Thymus (tissue), 11 donors: ENCODE measurements around the gene TEX13A. TPM values are rescaled to one million over a fixed set of nuclear protein-coding genes. Genes with fewer than 3 reads are reported as not detected.
"Not testable (repeated sequence)": the region's sequence is repeated elsewhere in the genome, so short reads cannot be mapped to it uniquely, and the experiment has no call there.

Experiments
- DNase-seq, 9 donors: peaks; one replicate each; pipeline ENCODE4 v3.0.0-alpha.2; 2013; ENCODE audit warnings: low spot score in 9 of 9, low read depth in 6 of 9, missing footprints in 1 of 9
- H3K27ac ChIP-seq, 2 donors: one replicate each; pipeline ENCODE4 v1.5.1; 2013; ENCODE audit warnings: control low read depth in 1 of 2, low read depth in 1 of 2, low read length in 1 of 2, mild to moderate bottlenecking in 1 of 2, moderate library complexity in 1 of 2
- H3K27me3 ChIP-seq, 2 donors: one replicate each; pipeline ENCODE4 v1.5.1; 2013; ENCODE audit warnings: low read length in 1 of 2; ENCODE audit not compliant: control insufficient read depth in 2 of 2, insufficient read depth in 1 of 2
- H3K36me3 ChIP-seq, 2 donors: one replicate each; pipeline ENCODE4 v1.5.1; 2013; ENCODE audit warnings: low read length in 1 of 2, mild to moderate bottlenecking in 1 of 2, moderate library complexity in 1 of 2; ENCODE audit not compliant: control insufficient read depth in 2 of 2, insufficient read depth in 2 of 2
- H3K4me1 ChIP-seq, 2 donors: one replicate each; pipeline ENCODE4 v1.5.1; 2013; ENCODE audit warnings: low read length in 2 of 2; ENCODE audit not compliant: control insufficient read depth in 2 of 2, insufficient read depth in 2 of 2
- H3K4me3 ChIP-seq, 2 donors: one replicate each; pipeline ENCODE4 v1.5.1; 2013; ENCODE audit warnings: low read length in 2 of 2, control low read depth in 1 of 2, mild to moderate bottlenecking in 1 of 2
- H3K9me3 ChIP-seq, 2 donors: one replicate each; pipeline ENCODE4 v1.5.1; 2013; ENCODE audit warnings: low read length in 1 of 2, mild to moderate bottlenecking in 1 of 2; ENCODE audit not compliant: control insufficient read depth in 2 of 2, insufficient read depth in 1 of 2
- WGBS: extraction: QIAGEN DNeasy Blood & Tissue Kit; methylation state at CpG from one replicate; pipeline ENCODE4 v1.1.7; 2013; 5-methylcytosine and 5-hydroxymethylcytosine counted together
- polyA plus RNA-seq: library from polyadenylated mRNA; stranded (reverse); fragments of 200-250 nt; gene quantifications from one replicate; pipeline ENCODE4 v1.2.3, GENCODE V29; 2013
- total RNA-seq: library from RNA; stranded (reverse); fragments of 120-200 nt; gene quantifications from one replicate; pipeline ENCODE4 v1.2.4, GENCODE V29; 2013
- donor health status: healthy.

The TEX13A gene
- total and polyA plus RNA-seq, 2 donors, result not detected

DNA sequence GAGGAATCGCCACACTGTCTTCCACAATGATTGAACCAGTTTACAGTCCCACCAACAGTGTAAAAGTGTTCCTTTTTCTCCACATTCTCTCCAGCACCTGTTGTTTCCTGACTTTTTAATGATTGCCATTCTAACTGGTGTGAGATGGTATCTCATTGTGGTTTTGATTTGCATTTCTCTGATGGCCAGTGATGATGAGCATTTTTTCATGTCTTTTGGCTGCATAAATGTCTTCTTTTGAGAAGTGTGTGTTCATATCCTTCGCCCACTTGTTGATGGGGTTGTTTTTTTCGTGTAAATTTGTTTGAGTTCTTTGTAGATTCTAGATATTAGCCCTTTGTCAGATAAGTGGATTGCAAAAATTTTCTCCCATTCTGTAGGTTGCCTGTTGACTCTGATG is 16.9 kb upstream of the TEX13A start:
- not testable (repeated sequence) for H3K27me3 ChIP-seq, DNase-seq
- WGBS, result 79% methylated on average over 3 of the region's 3 CpGs

DNA sequence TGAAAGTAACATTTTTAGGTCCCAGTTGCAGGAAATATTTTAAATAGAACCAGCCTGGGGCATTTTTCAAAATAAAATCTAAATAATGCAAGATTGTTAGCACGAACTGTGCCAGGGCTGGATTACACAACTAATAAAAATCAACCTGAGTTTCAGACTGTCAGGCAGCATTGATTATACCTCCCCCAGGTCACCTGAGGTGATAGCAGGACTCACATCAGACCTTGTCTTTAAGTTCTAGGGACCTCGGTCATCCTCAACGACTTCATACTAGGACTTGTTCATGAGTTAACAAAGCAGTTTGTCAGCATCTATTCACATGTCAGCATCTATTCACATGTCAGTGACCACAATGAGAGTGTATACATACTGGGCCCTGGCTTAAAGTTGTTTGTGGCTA is 8.7 kb upstream of the TEX13A start:
- 84% methylated on average over 3 of the region's 3 CpGs for WGBS
- Histone ChIP-seq H3K36me3 (no peaks in the 10 kb centered on the region), H3K4me1 (no peaks in the 10 kb centered on the region), H3K9me3 (no peaks in the 10 kb centered on the region), H3K27me3 (no peaks in the 10 kb centered on the region), H3K4me3 (no peak overlapping the region), H3K27ac (no peak overlapping the region)
- DNase-seq, result no peak

More for the DNA sequence above, 16.9 kb upstream of the TEX13A start:
- H3K4me3 ChIP-seq, H3K4me1 ChIP-seq, H3K9me3 ChIP-seq, H3K27ac ChIP-seq, H3K36me3 ChIP-seq: not testable (repeated sequence)

DNA sequence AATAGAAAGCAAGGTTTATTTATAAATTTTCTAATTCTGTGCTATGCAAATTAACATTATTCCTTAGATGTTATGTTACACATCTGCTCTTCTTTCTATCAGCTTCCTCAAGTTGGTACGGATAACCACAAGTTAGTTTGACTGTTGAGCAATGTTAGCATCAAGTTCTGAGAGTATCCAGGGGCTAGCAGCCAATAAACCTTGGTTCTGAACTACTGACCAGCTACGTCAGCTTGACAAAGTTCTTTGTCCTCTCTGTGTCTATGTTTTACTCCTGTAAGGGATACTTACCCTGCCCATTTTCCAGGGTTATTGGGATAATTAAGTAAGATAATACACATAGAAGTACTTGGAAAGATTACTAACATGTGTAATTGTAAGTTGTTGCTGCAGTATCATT is 8.1 kb upstream of the TEX13A start:
- Histone ChIP-seq H3K4me1 (no peaks in the 10 kb centered on the region), H3K27me3 (no peaks in the 10 kb centered on the region), H3K36me3 (no peaks in the 10 kb centered on the region), H3K9me3 (no peaks in the 10 kb centered on the region), H3K27ac (no peak overlapping the region), H3K4me3 (no peak overlapping the region)
- DNase-seq, result no peak
- whole genome bisulfite sequencing, result 82% methylated on average over 2 of the region's 2 CpGs

DNA sequence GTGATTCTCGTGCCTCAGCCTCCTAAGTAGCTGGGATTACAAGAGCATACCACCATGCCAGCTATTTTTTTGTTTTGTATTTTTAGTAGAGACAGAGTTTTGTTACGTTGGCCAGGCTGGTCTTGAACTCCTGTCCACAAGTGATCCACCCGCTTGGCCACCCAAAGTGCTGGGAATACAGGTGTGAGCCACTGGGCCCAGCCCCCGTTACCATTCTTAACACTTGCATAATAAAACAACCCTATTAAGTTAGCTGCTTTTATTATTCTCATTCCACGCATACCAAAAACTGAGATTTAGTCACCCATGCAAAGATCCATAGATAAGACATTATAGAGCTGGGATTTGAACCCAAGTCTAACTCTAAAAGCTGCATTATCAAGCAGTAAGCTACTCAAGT is 6.0 kb upstream of the TEX13A start:
- Histone ChIP-seq H3K4me1 (no peaks in the 10 kb centered on the region), H3K36me3 (no peaks in the 10 kb centered on the region), H3K27me3 (no peaks in the 10 kb centered on the region), H3K9me3 (no peaks in the 10 kb centered on the region), H3K27ac (no peak overlapping the region), H3K4me3 (no peak overlapping the region)
- WGBS, result 93% methylated on average over 5 of the region's 5 CpGs
- DNase-seq, result no peak

DNA sequence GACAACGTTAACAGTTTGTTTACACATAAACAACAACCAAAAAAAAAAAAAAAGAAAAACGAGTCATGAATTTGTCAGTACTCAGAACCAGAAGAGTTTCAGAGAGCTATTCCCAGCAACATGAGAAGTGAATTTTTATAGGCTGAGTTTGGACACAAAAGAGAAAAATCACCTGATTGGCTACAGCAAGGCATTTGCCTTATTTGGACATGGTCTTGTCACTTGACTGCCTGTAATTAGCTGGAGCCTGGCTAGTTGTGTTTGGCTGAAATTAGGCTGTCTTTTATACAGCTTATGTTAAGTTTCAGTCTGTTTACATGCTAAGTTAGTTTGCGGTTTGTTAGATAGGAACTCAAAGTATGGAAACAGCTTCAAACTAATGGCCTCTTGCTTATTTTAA is 880 bp upstream of the TEX13A start:
- Histone ChIP-seq H3K27ac (no peak overlapping the region), H3K27me3 (no peaks in the 10 kb centered on the region), H3K4me1 (no peaks in the 10 kb centered on the region), H3K4me3 (no peak overlapping the region), H3K9me3 (peaks cover 0 to 6% of the 10 kb centered on the region in 2 donors), H3K36me3 (no peaks in the 10 kb centered on the region)
- 84% methylated on average over 3 of the region's 3 CpGs for WGBS
- no peak for DNase-seq

DNA sequence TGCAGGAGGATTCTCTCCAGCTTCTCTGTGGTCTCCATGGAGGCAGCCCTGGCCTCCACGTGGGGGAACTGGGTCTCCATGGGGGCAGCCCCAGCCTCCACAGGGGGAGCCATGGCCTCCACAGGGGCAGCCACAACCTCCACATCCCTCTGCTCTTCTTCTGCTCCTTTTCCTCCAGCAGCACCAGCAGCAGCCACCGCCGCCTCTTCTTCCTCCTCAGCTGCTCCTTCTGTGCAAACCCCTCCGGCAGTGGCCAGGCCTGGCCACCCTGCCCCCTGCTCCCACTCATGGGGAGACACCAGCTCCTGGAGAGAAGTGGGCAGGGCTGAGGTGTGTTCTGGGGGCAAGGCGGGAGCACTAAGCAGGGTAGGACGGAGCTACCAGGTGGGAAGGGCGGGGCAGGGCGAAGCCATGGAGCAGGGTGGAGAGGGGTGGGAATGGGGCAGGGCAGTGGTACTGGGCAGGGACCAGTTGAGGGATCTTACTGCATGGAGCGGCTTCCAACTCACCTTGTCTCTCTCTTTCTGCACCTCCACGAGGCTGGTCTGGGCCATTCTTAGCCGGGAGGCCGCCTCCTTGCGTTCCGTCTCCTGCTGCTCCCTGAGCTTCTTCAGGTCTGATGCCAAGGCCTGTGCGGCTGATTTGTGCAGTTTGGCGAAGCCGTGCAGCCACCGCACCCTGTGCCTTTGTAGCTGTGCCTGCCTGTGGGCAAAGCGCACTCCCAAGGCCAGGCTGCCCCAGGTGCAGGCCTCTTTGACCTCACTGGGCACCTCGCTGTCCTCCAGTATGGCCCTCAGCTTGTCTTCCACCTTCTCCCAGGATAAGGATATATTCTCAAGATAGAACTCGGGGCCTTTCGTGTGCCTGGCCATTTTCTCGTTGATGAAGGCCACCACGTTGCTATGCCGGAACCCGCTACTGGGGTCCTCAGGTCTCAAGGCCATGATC is 766 bp downstream of the TEX13A start:
- H3K27ac ChIP-seq, result no peak overlapping the region
- no peak overlapping the region for H3K4me3 ChIP-seq
- H3K27me3 ChIP-seq, result no peaks in the 10 kb centered on the region
- WGBS, result 96% methylated on average over 26 of the region's 26 CpGs
- no peaks in the 10 kb centered on the region for H3K4me1 ChIP-seq
- DNase-seq, result no peak
- H3K9me3 ChIP-seq, result peaks cover 0 to 6% of the 10 kb centered on the region in 2 donors
- H3K36me3 ChIP-seq, result no peaks in the 10 kb centered on the region

DNA sequence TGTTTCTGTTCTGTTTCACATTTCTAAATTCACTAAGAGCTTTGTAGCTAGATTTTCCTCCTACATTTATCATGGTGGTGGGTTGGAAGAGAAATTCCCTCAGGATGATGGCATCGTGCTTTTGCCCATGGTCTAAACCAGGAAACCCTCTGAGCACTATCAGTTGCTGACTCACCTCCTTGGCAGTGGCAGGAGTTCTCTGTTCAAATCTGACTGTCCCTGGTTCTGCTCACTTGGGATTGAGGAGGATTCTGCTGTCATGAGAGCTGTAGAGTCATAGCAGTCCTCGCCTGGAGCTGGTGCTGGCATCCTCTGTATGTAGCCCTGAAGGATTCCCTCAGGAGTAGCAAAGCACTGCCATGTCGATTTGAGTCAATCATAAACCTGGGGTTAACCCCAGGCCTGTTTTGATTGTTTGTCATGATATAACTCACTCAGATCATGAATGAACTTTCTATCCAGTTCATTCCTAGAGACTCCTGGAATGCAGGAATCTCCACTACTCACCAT is 9.4 kb downstream of the TEX13A start:
- H3K36me3 ChIP-seq, result no peaks in the 10 kb centered on the region
- 86% methylated on average over 3 of the region's 3 CpGs for WGBS
- H3K4me3 ChIP-seq, result no peak overlapping the region
- no peak for DNase-seq
- no peaks in the 10 kb centered on the region for H3K4me1 ChIP-seq
- H3K9me3 ChIP-seq, result no peaks in the 10 kb centered on the region
- H3K27me3 ChIP-seq, result no peaks in the 10 kb centered on the region
- no peak overlapping the region for H3K27ac ChIP-seq

DNA sequence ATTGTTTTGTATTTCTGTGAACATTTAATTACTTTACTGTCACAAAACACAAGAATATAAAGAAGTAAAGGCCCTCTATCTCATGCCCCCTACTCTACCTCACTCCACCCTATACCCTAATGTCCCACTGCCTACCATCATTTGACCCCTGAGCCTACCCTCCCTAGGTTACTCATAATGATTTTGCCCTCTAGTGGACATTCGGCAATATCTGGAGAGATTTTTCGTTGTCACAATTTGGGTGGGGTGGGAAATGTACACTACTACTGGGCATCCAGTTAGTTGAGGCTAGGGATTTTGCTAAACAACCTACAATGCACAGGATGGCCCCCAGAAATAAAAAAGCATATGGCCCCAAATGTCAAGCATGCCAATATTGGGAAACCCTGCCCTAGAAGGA is 10.2 kb downstream of the TEX13A start:
- Histone ChIP-seq H3K4me1 (no peaks in the 10 kb centered on the region), H3K36me3 (no peaks in the 10 kb centered on the region), H3K27me3 (no peaks in the 10 kb centered on the region), H3K27ac (no peak overlapping the region), H3K9me3 (no peaks in the 10 kb centered on the region), H3K4me3 (no peak overlapping the region)
- no peak for DNase-seq
- 89% methylated on average over 2 of the region's 2 CpGs for WGBS

DNA sequence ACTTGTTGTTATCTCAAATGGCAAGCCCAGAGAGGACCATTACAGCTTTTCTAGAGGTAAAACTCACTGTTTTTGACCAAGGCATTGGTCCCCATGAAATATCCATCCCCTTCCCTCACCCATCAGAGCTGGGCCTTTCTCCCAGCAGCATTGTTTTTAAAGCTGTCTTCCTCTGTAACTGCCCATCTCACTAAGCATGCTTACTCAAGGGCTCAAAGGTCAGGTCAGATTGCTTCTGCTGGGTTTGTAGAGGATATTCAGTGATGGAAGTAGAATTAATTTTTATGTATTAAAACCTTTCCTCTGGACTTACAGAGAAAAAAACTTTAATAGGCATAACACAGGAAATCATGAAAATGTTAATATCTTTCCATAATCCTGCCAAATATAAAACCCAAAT is 11.1 kb downstream of the TEX13A start:
- Histone ChIP-seq H3K27ac (no peak overlapping the region), H3K9me3 (no peaks in the 10 kb centered on the region), H3K27me3 (no peaks in the 10 kb centered on the region), H3K4me3 (no peak overlapping the region), H3K4me1 (no peaks in the 10 kb centered on the region), H3K36me3 (no peaks in the 10 kb centered on the region)
- DNase-seq, result no peak
